GM21526 (cell line): Measurements from ENCODE around the gene FMNL2.
A peak's percentile ranks its signal among the peaks of the same experiment; 100 is the strongest.

ENCODE experiments used
- ATAC-seq: cut with Tn5 transposase; IDR thresholded peaks from one replicate; pipeline ENCODE4 v1.9.1; 2021; ENCODE audit warnings: moderate library complexity; ENCODE audit not compliant: unreplicated experiment, low FRiP score

Gene FMNL2

DNA sequence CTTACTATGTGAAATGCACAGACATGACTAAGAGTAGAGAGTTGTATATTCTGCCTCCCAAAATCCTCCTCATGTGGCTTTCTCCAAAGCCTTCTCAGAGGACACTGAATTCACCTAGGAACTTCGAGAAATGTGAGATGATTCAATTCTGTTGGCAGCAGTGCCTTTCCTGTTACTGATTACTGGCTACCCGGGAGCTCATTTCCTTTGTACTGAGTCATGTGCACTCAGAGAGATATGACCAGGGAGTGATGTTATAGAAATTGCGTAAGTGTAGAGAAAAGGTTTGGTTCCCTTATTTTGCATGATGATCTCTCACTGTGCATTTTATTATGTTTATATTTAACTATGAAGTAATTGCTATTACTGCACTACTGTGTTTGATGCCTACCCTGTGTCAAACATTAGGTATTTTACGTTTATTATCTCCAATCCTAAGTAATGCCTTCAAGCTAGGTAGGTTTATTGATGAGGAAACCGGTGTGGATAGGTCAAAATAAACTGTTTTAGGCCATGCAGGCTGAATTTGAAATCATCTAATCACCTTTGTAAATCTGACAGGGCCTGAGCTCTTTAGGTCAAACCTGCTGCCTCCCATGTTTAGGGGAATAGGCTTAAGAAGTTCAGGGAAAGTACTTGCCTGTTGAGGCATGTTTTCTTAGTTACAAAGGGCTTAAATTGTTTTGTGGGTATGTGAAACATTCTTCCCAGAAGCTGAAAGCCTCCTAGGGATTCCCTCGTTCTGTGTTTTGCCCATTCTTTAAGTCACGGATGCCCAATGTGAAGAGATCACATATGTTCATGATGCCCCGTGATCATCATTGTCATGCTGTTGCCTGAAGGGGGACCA lies 86.8 kb downstream of the FMNL2 start:
- peak; percentile 48 for ATAC-seq

DNA sequence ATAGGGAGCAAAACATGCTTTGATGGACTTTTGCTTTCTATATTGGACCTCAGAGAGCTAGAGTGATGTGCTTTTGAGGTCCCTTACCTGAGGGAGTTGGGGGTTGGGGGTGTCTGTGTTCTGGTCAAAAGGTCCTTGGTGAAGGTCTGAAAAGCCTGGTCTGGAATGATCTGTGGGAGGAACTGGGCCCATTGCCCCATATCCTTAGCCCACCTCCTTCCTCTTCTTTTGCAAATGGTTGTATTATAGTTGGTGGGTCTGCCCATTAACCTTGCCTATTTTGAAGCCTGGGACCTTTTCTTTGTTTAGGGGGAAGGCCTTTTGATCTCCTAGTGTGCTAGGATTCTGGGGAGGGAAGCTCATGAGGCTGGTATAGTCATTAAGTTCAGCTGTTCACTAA lies 88.7 kb downstream of the FMNL2 start:
- no peak for ATAC-seq

DNA sequence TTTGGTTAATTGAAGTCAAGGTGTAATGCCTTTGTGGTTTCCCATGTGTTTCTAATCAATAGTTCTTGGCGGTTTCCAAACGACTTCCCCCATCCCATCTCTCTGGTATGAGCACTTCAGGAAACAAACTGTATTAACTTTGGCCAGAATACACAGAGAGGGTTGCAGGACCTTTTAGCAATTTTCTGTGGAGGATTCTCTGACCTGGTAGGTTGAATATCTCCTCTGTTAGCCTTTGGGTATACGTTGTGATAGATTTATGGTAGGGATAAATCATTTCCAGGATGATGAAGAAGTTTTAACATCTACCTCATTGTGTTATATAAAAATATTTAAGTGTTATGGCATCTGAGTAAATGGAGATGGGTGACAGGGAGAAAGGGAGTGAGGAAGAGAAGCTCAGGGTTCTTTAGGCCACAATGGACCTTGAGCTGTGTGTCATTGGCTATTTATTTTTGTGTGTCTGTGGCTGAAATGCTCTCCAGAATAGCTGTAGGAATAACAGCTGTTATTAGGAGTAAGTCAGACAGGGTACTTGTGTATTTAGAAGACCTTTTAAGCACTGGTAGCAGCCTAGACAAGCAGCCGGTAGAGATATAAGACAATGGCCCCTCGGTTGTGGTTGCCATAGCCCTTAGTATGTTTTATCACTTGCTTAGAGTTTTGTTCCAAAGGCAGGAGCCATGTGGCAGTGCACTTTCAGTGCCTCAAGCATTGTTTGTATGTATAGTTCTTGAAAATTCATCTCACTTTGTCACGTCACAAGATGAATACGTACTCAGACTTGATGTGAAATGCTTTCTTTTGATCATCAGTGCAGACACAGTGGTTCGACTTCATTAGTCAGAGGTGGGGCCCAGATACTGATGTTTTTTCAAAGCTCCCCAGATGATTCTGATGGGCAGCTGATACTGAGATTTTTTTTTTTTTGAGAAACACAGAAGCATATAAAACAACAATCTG lies 91.1 kb downstream of the FMNL2 start:
- no peak for ATAC-seq

DNA sequence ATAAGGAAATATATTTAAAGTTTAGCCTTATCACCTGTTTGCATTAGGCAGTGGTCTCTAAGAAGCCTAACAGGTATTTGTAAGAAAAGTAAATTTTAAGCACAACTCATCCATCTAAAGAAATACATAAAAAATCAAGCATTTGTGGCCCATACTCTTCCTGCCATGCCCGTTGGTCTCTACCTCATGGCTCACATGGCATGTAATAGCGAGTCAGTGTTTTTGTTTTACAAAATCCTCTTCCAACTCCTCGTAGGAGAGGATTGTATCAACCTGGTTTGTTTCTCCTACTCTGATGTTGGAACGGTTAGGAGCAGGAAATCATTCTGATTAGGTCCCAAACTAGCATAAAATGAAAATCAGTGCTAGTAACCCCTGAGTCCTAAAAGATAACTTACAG lies 91.8 kb downstream of the FMNL2 start:
- no peak for ATAC-seq

DNA sequence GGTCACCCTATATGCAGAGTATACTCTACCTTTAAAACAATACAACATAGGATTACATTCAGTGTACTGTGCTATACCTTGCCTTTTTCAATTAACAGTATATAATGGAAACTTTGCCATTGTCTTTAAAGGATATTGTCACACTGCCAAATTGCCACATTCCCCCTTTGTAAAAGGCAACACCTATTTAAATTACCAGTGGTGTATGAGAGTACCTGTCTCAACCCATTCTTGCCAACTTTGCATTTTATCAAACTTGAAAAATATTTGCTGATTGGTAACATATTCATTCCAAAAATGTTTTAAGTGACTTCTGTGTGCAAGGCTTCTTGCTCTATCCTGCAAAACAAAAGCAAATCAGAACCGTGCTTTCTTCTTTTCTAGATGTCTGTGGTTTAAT lies 92.9 kb downstream of the FMNL2 start:
- ATAC-seq, result no peak

DNA sequence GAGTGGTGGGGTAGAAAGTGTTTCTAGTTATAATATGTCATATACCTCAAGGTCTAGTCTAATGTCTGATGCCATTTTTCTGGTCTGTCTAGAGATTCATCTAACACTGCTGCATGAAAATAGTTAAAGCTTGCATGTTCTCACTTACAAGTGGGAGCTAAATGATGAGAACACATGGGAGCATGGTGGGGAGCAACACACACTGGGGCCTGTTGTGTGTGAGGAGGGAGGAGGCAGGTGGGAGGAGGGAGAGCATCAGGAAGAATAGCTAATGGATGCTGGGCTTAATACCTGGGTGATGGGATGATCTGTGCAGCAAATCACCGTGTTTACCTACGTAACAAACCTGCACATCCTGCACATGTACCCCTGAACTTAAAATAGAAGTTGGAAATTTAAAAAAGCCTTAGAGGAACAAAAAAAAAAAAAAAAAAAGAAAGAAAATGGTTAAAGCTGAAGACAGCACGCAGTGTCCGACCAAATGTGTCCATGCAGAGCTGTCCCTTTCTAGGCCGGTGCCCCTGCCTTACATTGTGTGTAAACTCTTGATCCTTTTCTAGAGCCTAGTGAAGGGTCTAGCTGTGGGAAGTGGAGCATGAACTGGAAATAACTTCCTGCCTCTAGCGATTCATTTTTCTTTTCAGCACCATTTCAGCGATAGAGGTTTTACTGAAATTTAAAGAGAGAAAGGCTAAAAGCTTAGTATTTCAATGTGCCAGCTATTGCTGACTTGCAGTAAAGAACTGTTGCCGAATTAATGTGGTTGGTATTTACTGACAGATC lies 94.0 kb downstream of the FMNL2 start:
- no peak for ATAC-seq

DNA sequence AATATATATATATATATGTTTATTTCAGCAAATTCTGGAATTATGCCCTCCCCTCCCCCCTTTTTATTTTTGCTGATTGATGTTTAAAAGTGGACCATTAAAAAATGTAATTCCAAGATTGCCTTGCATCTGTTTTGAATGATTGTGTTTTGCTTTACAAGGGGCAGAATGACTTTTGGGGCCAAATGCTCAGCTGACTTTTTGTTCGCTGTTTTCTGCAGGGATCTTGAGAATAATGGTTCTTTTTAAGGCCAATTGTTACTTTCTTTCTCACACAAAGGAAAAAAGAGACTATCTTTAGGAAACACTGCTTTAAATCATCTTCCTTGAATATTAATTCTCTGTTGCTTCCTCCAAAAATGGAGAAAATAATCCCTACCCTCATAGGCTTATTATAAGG lies 95.9 kb downstream of the FMNL2 start:
- ATAC-seq, result no peak

DNA sequence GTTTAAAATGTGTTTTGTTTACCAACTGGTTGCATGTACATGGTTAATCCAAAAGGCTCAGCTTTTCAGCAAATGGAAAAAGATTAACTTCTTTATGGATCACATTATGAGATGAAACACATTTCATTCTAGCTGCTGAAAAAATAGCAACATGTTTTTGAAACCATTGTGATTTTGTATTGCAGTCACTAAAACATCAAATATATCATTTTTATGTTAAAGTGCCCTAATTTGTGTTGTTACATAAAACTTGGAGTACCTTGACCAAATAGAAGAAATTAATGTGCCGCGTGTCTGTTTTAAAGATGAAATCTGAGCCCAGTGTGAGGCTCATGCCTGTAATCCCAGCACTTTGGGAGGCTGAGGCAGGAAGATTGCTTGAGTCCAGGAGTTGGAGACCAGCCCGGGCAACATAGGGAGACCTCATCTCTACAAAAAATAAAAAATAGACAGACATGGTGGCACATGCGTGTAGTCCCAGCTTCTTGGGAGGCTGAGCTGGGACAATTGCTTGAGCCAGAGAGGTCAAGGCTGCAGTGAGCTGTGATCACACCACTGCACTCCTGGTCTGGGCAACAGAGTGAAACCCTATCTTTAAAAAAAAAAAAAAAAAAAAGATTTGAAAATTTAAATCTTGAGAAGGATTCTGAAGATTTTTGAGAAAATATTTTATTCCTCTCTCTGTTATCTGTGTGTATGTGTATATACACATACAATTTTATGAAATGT lies 96.6 kb downstream of the FMNL2 start:
- no peak for ATAC-seq

DNA sequence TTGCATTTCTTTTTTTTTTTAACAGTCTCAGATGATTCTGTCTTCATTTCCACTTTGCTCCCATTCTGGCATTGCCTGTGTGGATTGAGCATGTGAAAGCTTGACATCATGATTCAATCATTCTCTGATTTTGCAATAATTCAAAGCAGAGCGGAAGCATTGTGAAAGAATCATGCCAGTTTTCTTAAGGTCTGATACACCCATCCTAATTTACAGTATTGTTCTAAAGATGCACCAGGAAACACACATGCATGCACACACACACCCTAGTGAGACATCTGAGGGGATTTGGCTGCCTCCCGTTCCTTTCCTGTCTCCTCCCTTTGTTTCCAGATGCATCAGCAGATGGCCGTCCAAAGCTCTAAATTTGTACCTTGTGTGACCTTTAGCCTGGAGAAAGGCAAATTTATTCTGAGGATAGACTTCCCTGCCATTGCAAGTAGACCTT lies 97.3 kb downstream of the FMNL2 start:
- no peak for ATAC-seq

DNA sequence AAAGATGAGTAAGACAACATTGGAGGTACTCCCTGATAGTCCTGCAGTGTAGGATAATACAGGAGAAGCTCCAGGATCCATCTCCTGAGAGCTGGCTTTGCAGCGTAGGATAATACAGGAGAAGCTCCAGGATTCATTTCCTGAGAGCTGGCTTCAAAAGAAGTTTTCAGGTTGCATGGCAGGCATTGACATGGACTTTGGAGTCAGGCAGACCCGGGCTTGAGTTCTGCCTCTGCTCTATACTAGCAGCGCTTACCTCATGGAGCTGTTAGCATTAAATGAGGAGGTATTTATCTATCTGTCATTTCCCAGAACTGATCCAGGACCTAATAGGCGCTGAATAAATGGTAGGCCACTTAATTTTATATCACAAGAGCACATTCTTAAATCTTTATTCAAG lies 97.8 kb downstream of the FMNL2 start:
- no peak for ATAC-seq

DNA sequence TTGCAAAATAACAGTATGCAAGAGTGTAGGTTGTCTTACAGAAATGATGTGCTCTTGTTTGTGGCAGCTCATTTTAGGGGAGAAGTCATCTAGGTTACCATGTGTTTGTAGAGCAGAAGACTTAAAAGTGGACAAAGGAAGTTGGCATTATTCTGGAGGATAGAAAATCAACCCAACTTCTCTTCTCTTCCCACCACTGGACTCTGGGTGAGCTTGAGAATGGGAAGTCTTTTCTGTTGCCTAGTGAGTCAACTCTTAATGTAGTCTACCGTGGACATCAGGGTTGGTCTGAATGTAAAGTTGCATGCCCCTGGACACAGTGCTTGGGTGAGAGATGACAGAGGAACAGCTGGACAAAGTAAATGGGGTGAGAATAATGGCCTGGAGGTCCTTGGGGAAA lies 98.3 kb downstream of the FMNL2 start:
- ATAC-seq, result no peak

DNA sequence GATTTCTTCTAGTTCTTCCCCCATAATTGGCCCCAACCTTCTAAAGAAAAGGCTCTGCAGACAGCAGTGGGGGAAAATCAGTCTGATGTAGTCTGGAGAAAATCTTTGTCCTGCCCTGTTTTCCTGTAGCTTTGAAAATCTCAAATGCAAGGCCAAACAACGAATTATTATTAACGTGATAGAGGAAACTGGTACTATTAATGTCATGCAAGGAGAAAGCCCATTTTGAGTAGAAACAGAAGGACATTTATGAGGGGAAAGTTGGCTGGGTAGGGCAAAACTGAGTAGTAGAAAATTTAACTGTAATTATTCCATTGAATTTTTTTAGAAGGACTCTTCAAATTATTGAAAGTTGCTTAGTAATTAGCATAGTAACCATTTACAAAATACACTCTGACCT lies 98.8 kb downstream of the FMNL2 start:
- ATAC-seq, result no peak

DNA sequence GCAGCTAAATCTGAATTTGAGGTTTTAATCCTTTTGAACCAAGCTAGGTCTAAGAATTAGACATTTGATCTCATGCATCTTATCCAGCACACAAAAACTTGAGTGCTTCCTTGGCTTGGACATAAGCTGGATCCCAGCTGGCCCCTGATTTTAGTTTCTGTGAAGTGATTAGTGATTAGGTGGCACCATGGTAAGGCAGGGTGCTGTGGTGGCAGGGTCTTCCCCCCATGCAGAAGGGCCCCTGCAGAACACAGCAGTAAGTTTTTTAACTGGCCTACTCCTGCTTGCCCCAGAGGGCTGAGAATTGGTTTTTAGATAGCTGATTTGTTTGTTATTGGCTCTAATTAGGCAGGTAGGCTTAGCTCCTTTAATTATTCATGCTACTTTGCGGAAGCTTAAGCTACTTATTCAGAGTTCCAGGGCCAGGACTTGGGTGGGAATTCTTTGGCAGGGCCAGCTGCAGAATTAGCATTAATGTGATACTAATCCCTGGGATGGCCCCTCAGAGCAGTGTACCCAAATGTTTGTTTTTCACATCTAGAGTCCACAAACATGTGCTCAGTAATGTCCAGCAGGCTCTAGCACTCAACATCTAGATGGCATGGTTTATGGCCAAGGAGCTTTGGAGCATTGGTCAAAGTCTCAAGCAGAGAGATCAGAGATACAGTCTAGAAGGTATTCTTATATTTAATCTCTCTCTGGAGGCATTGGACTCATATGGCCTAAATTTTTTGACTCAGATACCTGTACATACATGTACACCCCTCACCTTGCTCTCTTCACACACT lies 99.6 kb downstream of the FMNL2 start:
- no peak for ATAC-seq

DNA sequence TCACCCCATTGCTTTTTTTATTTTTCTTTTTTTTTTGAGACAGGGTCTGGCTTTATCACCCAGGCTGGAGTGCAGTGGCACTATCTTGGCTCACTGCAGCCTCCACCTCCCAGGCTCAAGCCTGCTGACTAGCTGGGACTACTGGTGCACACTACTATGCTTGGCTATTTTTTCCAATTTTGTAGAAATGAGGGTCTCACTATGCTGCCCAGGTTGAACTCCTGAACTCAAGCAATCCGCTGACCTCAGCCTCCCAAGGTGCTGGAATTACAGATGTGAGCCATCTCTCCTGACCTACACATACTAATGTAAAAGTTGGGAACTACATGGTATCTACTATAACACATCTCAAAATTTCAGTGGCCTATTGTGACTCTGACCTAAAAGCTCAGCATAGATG lies 101.2 kb downstream of the FMNL2 start:
- ATAC-seq, result no peak

DNA sequence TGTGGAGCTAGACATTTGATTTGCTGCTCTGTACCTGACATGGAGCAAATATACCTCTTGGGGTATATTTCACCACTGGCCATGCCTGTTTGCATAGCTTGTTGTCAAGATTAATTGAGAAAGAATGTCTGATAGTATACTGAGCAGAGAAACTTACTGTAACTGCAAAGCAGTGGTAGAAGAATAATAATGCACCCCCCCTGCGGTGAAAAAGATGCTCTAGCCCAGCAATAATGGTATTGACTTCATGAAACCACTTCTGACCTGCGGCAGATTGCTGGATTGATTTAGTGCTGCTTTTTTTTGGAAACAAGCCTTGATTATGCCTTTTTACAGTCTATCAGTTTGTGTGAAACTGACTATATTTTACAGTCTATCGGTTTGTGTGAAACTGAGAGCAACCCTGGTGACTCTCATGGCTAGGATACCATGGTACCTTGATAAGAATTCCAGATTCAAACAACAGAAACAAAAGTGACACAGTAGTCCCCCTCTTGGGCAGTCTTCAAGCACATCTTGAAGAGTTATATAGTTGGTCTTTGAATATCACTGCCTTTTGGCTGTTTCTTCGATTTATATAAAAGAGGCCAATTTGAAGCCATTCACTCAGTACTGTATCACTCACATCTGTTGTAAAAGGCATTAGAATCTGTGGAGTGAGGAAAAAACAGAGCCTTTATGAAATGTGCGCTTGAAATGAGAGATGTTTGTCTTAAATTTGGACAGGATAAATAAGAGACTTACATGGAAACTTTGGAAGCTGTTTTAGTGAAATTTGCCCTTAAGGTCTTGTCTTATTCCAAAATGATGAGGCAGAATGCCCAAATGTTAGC lies 102.5 kb downstream of the FMNL2 start:
- no peak for ATAC-seq

DNA sequence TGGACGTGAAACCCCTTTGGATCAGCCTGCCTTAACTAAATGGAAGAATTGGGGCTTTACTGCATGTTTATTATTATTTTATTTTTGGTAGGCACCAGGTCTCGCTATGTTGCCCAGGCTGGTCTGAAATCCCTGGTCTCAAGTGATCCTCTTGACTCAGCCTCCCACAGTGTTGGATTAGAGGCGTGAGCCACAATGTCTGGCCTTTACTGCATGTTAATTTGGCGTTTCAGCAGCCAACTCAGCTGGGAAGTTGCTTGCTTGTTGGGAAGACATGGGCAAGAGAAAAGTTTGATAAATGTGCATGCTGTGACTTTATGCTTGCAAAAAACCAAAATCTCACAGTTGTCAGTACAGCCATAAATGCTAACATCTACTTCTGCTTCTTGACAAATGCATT lies 105.1 kb downstream of the FMNL2 start:
- ATAC-seq, result no peak

DNA sequence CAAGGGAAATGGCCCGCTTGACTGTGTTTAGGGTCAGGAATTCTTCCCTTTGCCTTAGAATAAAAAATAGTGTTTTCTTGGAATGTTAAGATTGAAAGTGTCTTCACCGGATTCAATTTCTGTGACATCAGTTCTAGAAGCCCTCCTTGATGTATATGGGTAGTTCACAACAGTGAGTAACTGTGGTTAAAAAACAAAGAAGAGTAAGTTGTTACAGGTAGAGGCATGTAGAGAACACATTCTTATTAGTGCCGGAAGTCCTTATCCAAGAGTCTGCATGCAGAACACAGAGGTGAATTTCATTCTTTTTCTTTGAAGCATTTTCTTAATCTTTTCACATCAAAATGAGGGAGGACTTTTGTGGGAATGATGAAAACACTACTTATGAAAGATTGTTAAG lies 105.5 kb downstream of the FMNL2 start:
- no peak for ATAC-seq

DNA sequence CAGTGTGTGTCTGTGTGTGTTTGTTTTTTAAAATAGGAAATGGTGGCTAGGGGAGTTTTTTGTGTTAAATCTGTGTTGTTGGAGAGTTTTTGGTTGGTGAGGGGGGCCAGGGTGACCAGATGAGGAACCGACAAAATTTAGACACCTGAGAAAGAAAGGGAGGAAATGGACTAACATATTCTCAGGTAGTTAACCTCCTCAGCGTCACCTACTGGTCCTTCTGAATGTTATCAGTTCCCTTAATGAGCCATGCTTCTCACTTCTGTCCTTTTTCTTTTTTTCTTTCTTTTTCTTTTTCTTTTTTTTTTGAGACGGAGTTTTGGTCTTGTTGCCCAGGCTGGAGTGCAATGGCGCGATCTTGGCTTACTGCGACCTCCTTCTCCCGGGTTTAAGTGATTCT lies 107.0 kb downstream of the FMNL2 start:
- no peak for ATAC-seq
